Karpas-422 (cell line): Measurements from ENCODE around the gene ZNF883. TPM values are rescaled to one million over a fixed set of nuclear protein-coding genes. Genes with fewer than 3 reads are reported as not detected.

Experiments
- DNase-seq: peaks from one replicate; pipeline ENCODE4 v3.0.0-alpha.2; 2015
- H2AFZ ChIP-seq: fragments of 200-600 bp; sonication (generic); 2 replicates; pipeline ENCODE4 v1.6.1; 2014; ENCODE audit warnings: antibody characterized with exemption, low read length, mixed read lengths
- H3K27ac ChIP-seq: fragments of 200-600 bp; sonication (generic); 2 replicates; pipeline ENCODE4 v1.5.1; 2014; ENCODE audit warnings: mild to moderate bottlenecking, low read length, moderate library complexity
- H3K27me3 ChIP-seq: fragments of 200-600 bp; sonication (generic); 2 replicates; pipeline ENCODE4 v1.6.1; 2014; ENCODE audit warnings: low read length, mixed read lengths
- H3K36me3 ChIP-seq: fragments of 200-600 bp; sonication (generic); 2 replicates; pipeline ENCODE4 v1.6.1; 2014; ENCODE audit warnings: low read length, mixed read lengths; ENCODE audit not compliant: insufficient read depth
- H3K4me1 ChIP-seq: fragments of 200-600 bp; sonication (generic); 2 replicates; pipeline ENCODE4 v1.6.1; 2014; ENCODE audit warnings: mild to moderate bottlenecking, low read length, mixed read lengths
- H3K4me2 ChIP-seq: fragments of 200-600 bp; sonication (generic); 2 replicates; pipeline ENCODE4 v1.6.1; 2014; ENCODE audit warnings: low read length, low read depth, mild to moderate bottlenecking; ENCODE audit not compliant: poor library complexity, severe bottlenecking
- H3K4me3 ChIP-seq: fragments of 200-600 bp; sonication (generic); 2 replicates; pipeline ENCODE4 v1.5.1; 2014; ENCODE audit warnings: mild to moderate bottlenecking, antibody characterized with exemption, low read length, mixed read lengths
- H3K79me2 ChIP-seq: fragments of 200-600 bp; sonication (generic); 2 replicates; pipeline ENCODE4 v1.6.1; 2014; ENCODE audit warnings: mild to moderate bottlenecking, low read length, mixed read lengths
- H3K9ac ChIP-seq: fragments of 200-600 bp; sonication (generic); 2 replicates; pipeline ENCODE4 v1.6.0; 2014; ENCODE audit warnings: low read length
- H3K9me2 ChIP-seq: fragments of 200-600 bp; sonication (generic), shearing (Covaris generic); replicated peaks from 2 replicates; pipeline ENCODE4 v1.6.0; 2014; ENCODE audit warnings: mild to moderate bottlenecking, low read length, moderate library complexity; ENCODE audit not compliant: insufficient read depth
- H3K9me3 ChIP-seq: fragments of 300-700, 200-600 bp; sonication (generic); 2 replicates; pipeline ENCODE4 v1.6.1; 2014; ENCODE audit warnings: low read length, mixed read lengths
- H4K20me1 ChIP-seq: fragments of 200-600 bp; sonication (generic); 2 replicates; pipeline ENCODE4 v1.6.1; 2014; ENCODE audit warnings: mild to moderate bottlenecking, antibody characterized with exemption, low read length, low read depth; ENCODE audit not compliant: insufficient read depth
- total RNA-seq: library from RNA; depleted of rRNA; stranded (reverse); fragments of >200 nt; shearing (Covaris generic); gene quantifications from 2 replicates; pipeline ENCODE4 v1.2.3, GENCODE V29; 2014; ENCODE audit warnings: low replicate concordance

ZNF883 gene
- total RNA-seq, 1 experiment from 2014 or later, result not detected

- Histone ChIP-seq H3K36me3 (no peaks in the 10 kb centered on the region), H4K20me1 (no peaks in the 10 kb centered on the region), H3K4me1 (no peaks in the 10 kb centered on the region), H3K79me2 (no peaks in the 10 kb centered on the region), H3K9ac (no peak overlapping the region), H3K27me3 (no peaks in the 10 kb centered on the region), H2AFZ (no peak overlapping the region), H3K4me2 (no peak overlapping the region), H3K9me2 (no peaks in the 10 kb centered on the region), H3K9me3 (no peaks in the 10 kb centered on the region), H3K4me3 (no peak overlapping the region), H3K27ac (no peak overlapping the region)
- no peak for DNase-seq
These were observed 6.3 kb upstream of the ZNF883 start for GRCh38 chr9:113018247-113018646.

DNA sequence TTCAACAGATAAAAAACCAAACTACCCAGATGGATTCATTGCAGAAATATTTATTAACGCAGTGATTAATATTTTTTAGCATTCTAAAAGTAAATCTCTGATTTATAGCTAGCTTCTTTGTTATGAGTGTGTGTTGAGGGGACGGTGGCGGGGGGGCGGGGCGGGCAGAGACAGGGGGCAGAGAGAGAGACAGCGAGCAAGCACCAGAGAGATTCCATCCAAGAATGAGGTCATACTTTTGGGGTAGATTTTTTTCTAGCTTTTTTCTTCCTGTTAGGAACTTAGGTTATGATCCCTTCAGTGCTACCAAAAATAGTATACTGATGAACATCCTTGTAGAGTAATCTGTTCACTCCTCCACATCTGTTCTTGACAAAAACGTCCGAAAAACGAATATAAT lies 500 bp upstream of the ZNF883 start:
- Histone ChIP-seq H3K79me2 (no peaks in the 10 kb centered on the region), H3K27ac (no peak overlapping the region), H4K20me1 (no peaks in the 10 kb centered on the region), H3K36me3 (no peaks in the 10 kb centered on the region), H3K9me2 (no peaks in the 10 kb centered on the region), H2AFZ (no peak overlapping the region), H3K27me3 (no peaks in the 10 kb centered on the region), H3K4me1 (no peaks in the 10 kb centered on the region), H3K4me2 (no peak overlapping the region), H3K4me3 (no peak overlapping the region), H3K9me3 (no peaks in the 10 kb centered on the region), H3K9ac (no peak overlapping the region)
- DNase-seq, result no peak

DNA sequence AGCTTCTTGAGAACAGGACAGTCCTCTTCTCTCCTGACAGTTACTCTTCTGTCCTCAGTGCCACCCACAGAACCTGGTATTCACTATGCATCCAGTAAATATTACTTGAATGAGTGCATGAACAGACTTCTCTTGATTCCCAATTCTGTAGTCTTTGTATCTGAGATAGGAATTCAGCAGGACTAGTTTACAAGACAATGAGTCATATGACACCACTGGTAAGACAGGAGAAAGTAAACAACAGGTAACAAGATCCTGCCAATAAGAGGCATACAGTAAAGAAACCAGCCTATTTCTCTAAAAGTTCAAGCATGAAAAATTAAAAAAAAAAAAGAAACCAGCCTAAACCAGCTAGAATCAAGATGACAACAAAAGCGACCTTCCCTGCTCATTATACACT lies 6.2 kb downstream of the ZNF883 start:
- Histone ChIP-seq H3K9me2 (no peaks in the 10 kb centered on the region), H3K4me1 (no peaks in the 10 kb centered on the region), H3K4me2 (no peak overlapping the region), H3K79me2 (no peaks in the 10 kb centered on the region), H3K9ac (no peak overlapping the region), H4K20me1 (no peaks in the 10 kb centered on the region), H3K27me3 (no peaks in the 10 kb centered on the region), H3K27ac (no peak overlapping the region), H3K36me3 (no peaks in the 10 kb centered on the region), H3K4me3 (no peak overlapping the region), H3K9me3 (peaks cover 6% of the 10 kb centered on the region; the same call in 1 of the 2 replicates), H2AFZ (no peak overlapping the region)
- DNase-seq, result no peak

- no peak overlapping the region for H3K4me3 ChIP-seq
- no peak for DNase-seq
- peaks cover 45% of the 10 kb centered on the region for H3K9me3 ChIP-seq
- no peaks in the 10 kb centered on the region for H3K79me2 ChIP-seq
- H2AFZ ChIP-seq, result no peak overlapping the region
- H3K4me2 ChIP-seq, result no peak overlapping the region
- H4K20me1 ChIP-seq, result no peaks in the 10 kb centered on the region
- no peak overlapping the region for H3K9ac ChIP-seq
- no peaks in the 10 kb centered on the region for H3K9me2 ChIP-seq
- H3K4me1 ChIP-seq, result no peaks in the 10 kb centered on the region
- no peak overlapping the region for H3K27ac ChIP-seq
- H3K27me3 ChIP-seq, result 0 out of 2 replicates have a peak, but pooled peaks cover 3% of the 10 kb centered on the region
- no peaks in the 10 kb centered on the region for H3K36me3 ChIP-seq
These were observed 14.6 kb downstream of the ZNF883 start for GRCh38 chr9:112997236-112997941.

DNA sequence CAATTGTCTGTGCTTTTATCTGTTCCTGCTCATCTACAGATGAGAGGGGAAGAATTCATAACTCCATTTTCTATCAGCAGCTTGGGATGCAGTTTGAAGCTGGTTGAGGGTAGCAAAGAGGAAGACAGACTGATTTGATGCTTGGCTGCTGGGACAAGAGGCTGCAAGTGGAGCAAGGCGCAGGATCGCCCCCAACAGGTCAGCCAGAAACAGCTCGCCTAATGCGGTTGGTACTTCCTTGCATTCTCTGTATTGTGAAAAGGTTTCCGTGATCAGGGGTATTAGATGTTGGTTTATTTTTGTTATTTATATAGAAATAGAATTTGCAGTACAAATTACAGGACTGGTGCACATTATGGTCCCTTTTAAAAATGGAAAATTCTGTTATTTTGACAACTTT lies 40.6 kb downstream of the ZNF883 start:
- Histone ChIP-seq H3K9ac (no peak overlapping the region), H3K79me2 (no peaks in the 10 kb centered on the region), H3K4me1 (no peaks in the 10 kb centered on the region), H3K9me2 (no peaks in the 10 kb centered on the region), H3K27me3 (no peaks in the 10 kb centered on the region), H3K27ac (no peak overlapping the region), H3K36me3 (no peaks in the 10 kb centered on the region), H4K20me1 (no peaks in the 10 kb centered on the region), H3K4me2 (no peak overlapping the region), H3K9me3 (no peaks in the 10 kb centered on the region), H2AFZ (no peak overlapping the region), H3K4me3 (no peak overlapping the region)
- DNase-seq, result peak; percentile 79

DNA sequence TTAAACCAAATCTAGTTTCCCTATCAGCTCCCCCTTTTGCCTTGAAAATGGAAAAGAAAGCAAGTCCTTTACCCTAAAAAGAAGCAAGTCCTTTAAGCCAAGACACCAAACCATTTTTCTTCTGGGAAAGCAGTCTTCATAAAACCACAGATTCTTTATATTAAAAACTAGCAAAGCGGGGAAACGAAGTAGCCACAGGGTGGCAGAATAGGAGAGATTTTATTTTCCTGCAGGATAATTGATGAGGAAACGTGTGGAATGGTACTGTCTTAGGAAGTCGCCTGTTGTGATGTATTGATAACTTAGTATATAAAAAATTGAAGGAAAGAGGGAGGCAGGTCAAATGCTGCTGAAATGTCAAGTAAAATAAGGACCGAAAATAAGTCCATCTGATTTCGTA lies 41.1 kb downstream of the ZNF883 start:
- Histone ChIP-seq H2AFZ (no peak overlapping the region), H4K20me1 (no peaks in the 10 kb centered on the region), H3K9me3 (no peaks in the 10 kb centered on the region), H3K9me2 (no peaks in the 10 kb centered on the region), H3K79me2 (no peaks in the 10 kb centered on the region), H3K9ac (no peak overlapping the region), H3K27ac (no peak overlapping the region), H3K4me2 (no peak overlapping the region), H3K4me1 (no peaks in the 10 kb centered on the region), H3K36me3 (no peaks in the 10 kb centered on the region), H3K27me3 (no peaks in the 10 kb centered on the region), H3K4me3 (no peak overlapping the region)
- no peak for DNase-seq

GRCh38 chr9:112969730-112970129 lies 42.3 kb downstream of the ZNF883 start:
- no peaks in the 10 kb centered on the region for H4K20me1 ChIP-seq
- no peaks in the 10 kb centered on the region for H3K4me1 ChIP-seq
- H3K4me2 ChIP-seq, result no peak overlapping the region
- H3K27ac ChIP-seq, result no peak overlapping the region
- no peaks in the 10 kb centered on the region for H3K79me2 ChIP-seq
- no peak for DNase-seq
- H3K27me3 ChIP-seq, result no peaks in the 10 kb centered on the region
- H3K9me3 ChIP-seq, result no peaks in the 10 kb centered on the region
- H2AFZ ChIP-seq, result no peak overlapping the region
- no peak overlapping the region for H3K4me3 ChIP-seq
- no peaks in the 10 kb centered on the region for H3K36me3 ChIP-seq
- no peak overlapping the region for H3K9ac ChIP-seq
- H3K9me2 ChIP-seq, result no peaks in the 10 kb centered on the region

GRCh38 chr9:112955550-112955949 lies 56.4 kb downstream of the ZNF883 start:
- no peak overlapping the region for H3K4me3 ChIP-seq
- H4K20me1 ChIP-seq, result no peaks in the 10 kb centered on the region
- no peaks in the 10 kb centered on the region for H3K9me3 ChIP-seq
- H3K79me2 ChIP-seq, result no peaks in the 10 kb centered on the region
- no peak overlapping the region for H3K27ac ChIP-seq
- H3K4me2 ChIP-seq, result no peak overlapping the region
- H3K27me3 ChIP-seq, result no peaks in the 10 kb centered on the region
- no peak for DNase-seq
- H2AFZ ChIP-seq, result no peak overlapping the region
- no peaks in the 10 kb centered on the region for H3K4me1 ChIP-seq
- H3K9me2 ChIP-seq, result no peaks in the 10 kb centered on the region
- H3K9ac ChIP-seq, result no peak overlapping the region
- H3K36me3 ChIP-seq, result no peaks in the 10 kb centered on the region
